ENCODE measurements around the gene STAM. TPM values are rescaled to one million over a fixed set of nuclear protein-coding genes. Genes with fewer than 3 reads are reported as not detected.

STAM gene
- total and polyA plus RNA-seq, 9 of the 15 experiments (the other 6 are each of a cell fraction or from before 2014, with no cell fraction given) = 13.8 to 33.5 (median 26.4) TPM

DNA sequence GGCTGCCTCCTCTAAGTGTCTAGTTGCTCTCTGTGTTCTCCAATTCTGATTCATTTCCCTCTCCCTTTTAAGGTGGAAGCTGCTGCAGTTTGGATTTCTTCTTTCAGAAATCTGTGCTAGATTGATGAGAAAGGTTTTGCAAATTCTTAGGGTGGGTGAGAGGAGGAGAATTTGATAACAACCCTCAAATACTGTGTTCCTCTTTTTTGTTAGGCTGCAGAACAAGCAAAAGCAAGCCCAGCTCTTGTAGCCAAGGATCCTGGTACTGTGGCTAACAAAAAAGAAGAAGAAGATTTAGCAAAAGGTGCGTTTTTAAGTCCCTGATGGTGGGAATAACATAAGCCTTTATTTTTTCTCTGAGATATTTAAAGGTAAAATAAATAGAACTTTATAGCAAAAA, 49.1 kb downstream of the STAM start:
- no TSS peak for BruUV-seq (replicated peaks)
- TF ChIP-seq SREBF1 (IDR thresholded peaks at IDR 0.05; ENCODE audit: borderline replicate concordance, low read depth, low read length) = no peak
- TF ChIP-seq EP300 (IDR thresholded peaks at IDR 0.05; ENCODE audit: low read length) = no peak
- peak; percentile 66; the same call in 1 of the 2 replicates for TF ChIP-seq SPI1 (IDR thresholded peaks at IDR 0.05; ENCODE audit: borderline replicate concordance, low read depth, low read length)
- no peak for TF ChIP-seq MAFK (IDR thresholded peaks at IDR 0.05; ENCODE audit: low read length)
- peak; percentile 43 to 44; a peak in 2 of 4 replicates for TF ChIP-seq KDM1A (IDR thresholded peaks at IDR 0.05)
- TF ChIP-seq, protein P1, sequence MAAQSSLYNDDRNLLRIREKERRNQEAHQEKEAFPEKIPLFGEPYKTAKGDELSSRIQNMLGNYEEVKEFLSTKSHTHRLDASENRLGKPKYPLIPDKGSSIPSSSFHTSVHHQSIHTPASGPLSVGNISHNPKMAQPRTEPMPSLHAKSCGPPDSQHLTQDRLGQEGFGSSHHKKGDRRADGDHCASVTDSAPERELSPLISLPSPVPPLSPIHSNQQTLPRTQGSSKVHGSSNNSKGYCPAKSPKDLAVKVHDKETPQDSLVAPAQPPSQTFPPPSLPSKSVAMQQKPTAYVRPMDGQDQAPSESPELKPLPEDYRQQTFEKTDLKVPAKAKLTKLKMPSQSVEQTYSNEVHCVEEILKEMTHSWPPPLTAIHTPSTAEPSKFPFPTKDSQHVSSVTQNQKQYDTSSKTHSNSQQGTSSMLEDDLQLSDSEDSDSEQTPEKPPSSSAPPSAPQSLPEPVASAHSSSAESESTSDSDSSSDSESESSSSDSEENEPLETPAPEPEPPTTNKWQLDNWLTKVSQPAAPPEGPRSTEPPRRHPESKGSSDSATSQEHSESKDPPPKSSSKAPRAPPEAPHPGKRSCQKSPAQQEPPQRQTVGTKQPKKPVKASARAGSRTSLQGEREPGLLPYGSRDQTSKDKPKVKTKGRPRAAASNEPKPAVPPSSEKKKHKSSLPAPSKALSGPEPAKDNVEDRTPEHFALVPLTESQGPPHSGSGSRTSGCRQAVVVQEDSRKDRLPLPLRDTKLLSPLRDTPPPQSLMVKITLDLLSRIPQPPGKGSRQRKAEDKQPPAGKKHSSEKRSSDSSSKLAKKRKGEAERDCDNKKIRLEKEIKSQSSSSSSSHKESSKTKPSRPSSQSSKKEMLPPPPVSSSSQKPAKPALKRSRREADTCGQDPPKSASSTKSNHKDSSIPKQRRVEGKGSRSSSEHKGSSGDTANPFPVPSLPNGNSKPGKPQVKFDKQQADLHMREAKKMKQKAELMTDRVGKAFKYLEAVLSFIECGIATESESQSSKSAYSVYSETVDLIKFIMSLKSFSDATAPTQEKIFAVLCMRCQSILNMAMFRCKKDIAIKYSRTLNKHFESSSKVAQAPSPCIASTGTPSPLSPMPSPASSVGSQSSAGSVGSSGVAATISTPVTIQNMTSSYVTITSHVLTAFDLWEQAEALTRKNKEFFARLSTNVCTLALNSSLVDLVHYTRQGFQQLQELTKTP (IDR thresholded peaks at IDR 0.05; ENCODE audit: low read depth in 1 of 2, partially characterized antibody in 2 of 2) = no peak
- TF ChIP-seq, protein P2, sequence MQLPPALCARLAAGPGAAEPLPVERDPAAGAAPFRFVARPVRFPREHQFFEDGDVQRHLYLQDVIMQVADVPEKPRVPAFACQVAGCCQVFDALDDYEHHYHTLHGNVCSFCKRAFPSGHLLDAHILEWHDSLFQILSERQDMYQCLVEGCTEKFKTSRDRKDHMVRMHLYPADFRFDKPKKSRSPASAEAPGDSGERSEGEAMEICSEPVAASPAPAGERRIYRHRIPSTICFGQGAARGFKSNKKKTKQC (CRISPR knock-in tag; IDR thresholded peaks at IDR 0.05) = no peak
- TF ChIP-seq RBM25 (IDR thresholded peaks at IDR 0.05; ENCODE audit: low read depth, low read length, severe bottlenecking) = no peak
- no peak for DNase-seq (ENCODE audit: extremely low read depth in 1 of 4, low spot score in 3 of 4)
- intact Hi-C loops (cut with micrococcal nuclease) = no loop called here
- H3K9me3 ChIP-seq (replicated peaks; ENCODE audit: control insufficient read depth, insufficient read depth, low read depth, low read length) = no peaks in the 10 kb centered on the region
- H3K9me1 ChIP-seq (ENCODE audit: control insufficient read depth, insufficient read depth, low read length) = no peaks in the 10 kb centered on the region
- no peak overlapping the region for H3K4me2 ChIP-seq (ENCODE audit: insufficient read depth, low read length)
- H3K9ac ChIP-seq (ENCODE audit: insufficient read depth in 1 of 2, low read depth in 2 of 2, low read length in 2 of 2) = no peak overlapping the region
- 92% methylated on average over 1 of the region's 1 CpG for WGBS (ENCODE audit: insufficient coverage, low coverage, missing lambda C conversion rate)
- POLR2A ChIA-PET = no interaction called here
- no peak for FAIRE-seq
- in situ Hi-C loops (cut with MboI) = no loop called here
- no peak overlapping the region for H3K4me3 ChIP-seq
- ATAC-seq = no peak
- H4K20me1 ChIP-seq (replicated peaks; ENCODE audit: control insufficient read depth, insufficient read depth, low read length) = 0 out of 2 replicates have a peak, but pooled peaks cover 2% of the 10 kb centered on the region
- H2AFZ ChIP-seq (ENCODE audit: low read depth, low read length) = no peak overlapping the region
- H3K27me3 ChIP-seq (ENCODE audit: control insufficient read depth in 2 of 2, insufficient read depth in 2 of 2, low read length in 2 of 2) = no peaks in the 10 kb centered on the region
- CTCF ChIA-PET (ENCODE audit: low intra/inter-chr PET ratio) = no interaction called here
- peaks cover 0 to 3% of the 10 kb centered on the region in 2 experiments; a peak in 1 of 5 replicates for H3K4me1 ChIP-seq (replicated peaks in 1 of 2; ENCODE audit: control insufficient read depth in 2 of 2, insufficient read depth in 2 of 2, low read length in 2 of 2)
- H3K36me3 ChIP-seq (ENCODE audit: control insufficient read depth, insufficient read depth, low read length) = peaks cover 59% of the 10 kb centered on the region
- H3K79me2 ChIP-seq (ENCODE audit: control insufficient read depth, insufficient read depth, low read length) = no peaks in the 10 kb centered on the region
- no peak overlapping the region for H3K27ac ChIP-seq (ENCODE audit: extremely low read depth, low read depth, low read length)
